Stomach (tissue), 4 donors: ENCODE measurements around the gene LRFN5.
"Not testable (repeated sequence)": the region's sequence is repeated elsewhere in the genome, so short reads cannot be mapped to it uniquely, and the experiment has no call there.

Source experiments
- EP300 ChIP-seq: sonication (generic); formaldehyde crosslinking; IDR thresholded peaks from one replicate; pipeline ENCODE4 v1.6.1; 2017; ENCODE audit warnings: antibody characterized with exemption
- TF ChIP-seq, protein P1 (sequence below), 7 experiments: fragments of 450-650 bp in 4 of 7; fragments of 200-600 bp in 3 of 7; sonication (generic) in 3 of 7; IDR thresholded peaks; one replicate each; pipeline ENCODE4 v1.5.1; 2016 to 2019; ENCODE audit warnings: antibody characterized with exemption in 7 of 7, control low read depth in 2 of 7, mild to moderate bottlenecking in 1 of 7

DNA sequence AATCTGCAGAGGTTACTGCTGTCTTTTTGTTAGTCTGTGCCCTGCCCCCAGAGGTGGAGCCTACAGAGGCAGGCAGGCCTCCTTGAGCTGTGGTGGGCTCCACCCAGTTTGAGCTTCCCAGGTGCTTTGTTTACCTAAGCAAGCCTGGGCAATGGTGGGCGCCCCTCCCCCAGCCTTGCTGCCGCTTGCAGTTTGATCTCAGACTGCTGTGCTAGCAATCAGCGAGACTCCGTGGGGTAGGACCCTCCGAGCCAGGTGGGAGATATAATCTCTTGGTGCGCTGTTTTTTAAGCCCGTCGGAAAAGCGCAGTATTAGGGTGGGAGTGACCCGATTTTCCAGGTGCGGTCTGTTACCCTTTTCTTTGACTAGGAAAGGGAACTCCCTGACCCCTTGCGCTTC is 304.5 kb downstream of the LRFN5 start:
- not testable (repeated sequence) for TF ChIP-seq EP300
- TF ChIP-seq, protein P1, sequence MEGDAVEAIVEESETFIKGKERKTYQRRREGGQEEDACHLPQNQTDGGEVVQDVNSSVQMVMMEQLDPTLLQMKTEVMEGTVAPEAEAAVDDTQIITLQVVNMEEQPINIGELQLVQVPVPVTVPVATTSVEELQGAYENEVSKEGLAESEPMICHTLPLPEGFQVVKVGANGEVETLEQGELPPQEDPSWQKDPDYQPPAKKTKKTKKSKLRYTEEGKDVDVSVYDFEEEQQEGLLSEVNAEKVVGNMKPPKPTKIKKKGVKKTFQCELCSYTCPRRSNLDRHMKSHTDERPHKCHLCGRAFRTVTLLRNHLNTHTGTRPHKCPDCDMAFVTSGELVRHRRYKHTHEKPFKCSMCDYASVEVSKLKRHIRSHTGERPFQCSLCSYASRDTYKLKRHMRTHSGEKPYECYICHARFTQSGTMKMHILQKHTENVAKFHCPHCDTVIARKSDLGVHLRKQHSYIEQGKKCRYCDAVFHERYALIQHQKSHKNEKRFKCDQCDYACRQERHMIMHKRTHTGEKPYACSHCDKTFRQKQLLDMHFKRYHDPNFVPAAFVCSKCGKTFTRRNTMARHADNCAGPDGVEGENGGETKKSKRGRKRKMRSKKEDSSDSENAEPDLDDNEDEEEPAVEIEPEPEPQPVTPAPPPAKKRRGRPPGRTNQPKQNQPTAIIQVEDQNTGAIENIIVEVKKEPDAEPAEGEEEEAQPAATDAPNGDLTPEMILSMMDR (IDR thresholded peaks at IDR 0.05) = not testable (repeated sequence)
